HepG2 (cell line): ENCODE data around the gene PHACTR1. TPM values are rescaled to one million over a fixed set of nuclear protein-coding genes. Genes with fewer than 3 reads are reported as not detected.

ENCODE experiments used
- CBFB ChIP-seq: sonication (generic); formaldehyde crosslinking; IDR thresholded peaks from 2 replicates; pipeline ENCODE4 v1.4.0; 2020; ENCODE audit warnings: missing genetic modification reagents
- DNMT3B ChIP-seq: conservative IDR thresholded peaks from 2 replicates; pipeline ENCODE4 v1.6.1; 2016; ENCODE audit warnings: missing biosample characterization, control low read depth
- ELF1 ChIP-seq: sonication (generic); formaldehyde crosslinking; IDR thresholded peaks from 2 replicates; pipeline ENCODE4 v1.4.0; 2020; ENCODE audit warnings: missing genetic modification reagents
- FLYWCH1 ChIP-seq: sonication (generic); formaldehyde crosslinking; IDR thresholded peaks from 2 replicates; pipeline ENCODE4 v1.8.1; 2023; ENCODE audit warnings: mild to moderate bottlenecking, missing genetic modification reagents
- FOXP1 ChIP-seq, 2 experiments: fragments of 450-650 bp in 1 of 2; IDR thresholded peaks; 2 replicates each; pipeline ENCODE4 v1.6.1; 2017 to 2018; ENCODE audit warnings: antibody characterized with exemption in 1 of 2
- HOMEZ ChIP-seq: IDR thresholded peaks from 2 replicates; pipeline ENCODE4 v1.6.1; 2016; ENCODE audit warnings: low read depth
- HOXA9 ChIP-seq: sonication (generic); formaldehyde crosslinking; IDR thresholded peaks from 2 replicates; pipeline ENCODE4 v1.8.1; 2022; ENCODE audit warnings: missing genetic modification reagents, mild to moderate bottlenecking, moderate library complexity, borderline replicate concordance
- IKZF1 ChIP-seq: fragments of 450-650 bp; IDR thresholded peaks from 2 replicates; pipeline ENCODE4 v1.7.1; 2016
- NBN ChIP-seq: fragments of 450-650 bp; conservative IDR thresholded peaks from 2 replicates; pipeline ENCODE4 v1.6.1; 2017
- NFIC ChIP-seq: IDR thresholded peaks from 2 replicates; pipeline ENCODE4 v1.6.1; 2012; ENCODE audit warnings: mild to moderate bottlenecking, low read length, inconsistent platforms
- NONO ChIP-seq, 2 experiments: fragments of 450-650 bp in 1 of 2; sonication (generic) in 1 of 2; formaldehyde crosslinking in 1 of 2; IDR thresholded peaks in 1 of 2; conservative IDR thresholded peaks in 1 of 2; 2 replicates each; pipeline versions ENCODE4 v1.6.1 to v1.8.0; 2017 to 2022; ENCODE audit warnings: mild to moderate bottlenecking in 1 of 2, missing genetic modification reagents in 1 of 2, moderate library complexity in 1 of 2
- ONECUT2 ChIP-seq: sonication (generic); formaldehyde crosslinking; IDR thresholded peaks from 2 replicates; pipeline ENCODE4 v1.4.0; 2020; ENCODE audit warnings: missing genetic modification reagents
- PAWR ChIP-seq: sonication (generic); formaldehyde crosslinking; IDR thresholded peaks from 2 replicates; pipeline ENCODE4 v1.4.0; 2020; ENCODE audit warnings: missing genetic modification reagents, mild to moderate bottlenecking, borderline replicate concordance
- PAXIP1 ChIP-seq: sonication (generic); formaldehyde crosslinking; conservative IDR thresholded peaks from 2 replicates; pipeline ENCODE4 v1.4.0; 2020; ENCODE audit warnings: mild to moderate bottlenecking, missing genetic modification reagents, moderate library complexity
- POLR2G ChIP-seq: fragments of 200-400 bp; formaldehyde crosslinking; IDR thresholded peaks from 2 replicates; pipeline ENCODE4 v1.6.1; 2018; ENCODE audit warnings: mild to moderate bottlenecking, low read depth, low read length, moderate library complexity
- PTBP1 ChIP-seq: fragments of 200-400 bp; formaldehyde crosslinking; IDR thresholded peaks from 2 replicates; pipeline ENCODE4 v1.6.1; 2018; ENCODE audit warnings: low read length, low read depth; ENCODE audit not compliant: poor library complexity, severe bottlenecking
- RAD51 ChIP-seq: fragments of 450-650 bp; IDR thresholded peaks from 2 replicates; pipeline ENCODE4 v1.6.1; 2016; ENCODE audit warnings: borderline replicate concordance
- SIN3A ChIP-seq: IDR thresholded peaks from 2 replicates; pipeline ENCODE4 v1.6.1; 2011; ENCODE audit warnings: low read depth, mild to moderate bottlenecking, control low read depth, low read length, borderline replicate concordance
- SRSF1 ChIP-seq: fragments of 200-400 bp; formaldehyde crosslinking; optimal IDR thresholded peaks from 2 replicates; pipeline ENCODE3; 2017; ENCODE audit warnings: mild to moderate bottlenecking, low read depth, low read length, moderate library complexity
- SSRP1 ChIP-seq: IDR thresholded peaks from 2 replicates; pipeline ENCODE4 v1.6.1; 2016; ENCODE audit warnings: control low read depth
- TEAD3 ChIP-seq: optimal IDR thresholded peaks from 2 replicates; pipeline ENCODE3; 2016; ENCODE audit warnings: borderline replicate concordance
- TEF ChIP-seq: sonication (generic); formaldehyde crosslinking; IDR thresholded peaks from 2 replicates; pipeline ENCODE4 v1.5.0; 2020; ENCODE audit warnings: missing genetic modification reagents
- ZBTB7A ChIP-seq: sonication (generic); formaldehyde crosslinking; IDR thresholded peaks from 2 replicates; pipeline ENCODE4 v1.8.0; 2022; ENCODE audit warnings: mild to moderate bottlenecking, missing genetic modification reagents
- ZMYM3 ChIP-seq: sonication (generic); formaldehyde crosslinking; IDR thresholded peaks from 2 replicates; pipeline ENCODE4 v1.5.1; 2020; ENCODE audit warnings: mild to moderate bottlenecking, missing genetic modification reagents
- ZNF24 ChIP-seq: fragments of 450-650 bp; IDR thresholded peaks from 2 replicates; pipeline ENCODE4 v1.6.1; 2017; ENCODE audit warnings: antibody characterized with exemption, mild to moderate bottlenecking
- ZNF33A ChIP-seq: sonication (generic); formaldehyde crosslinking; IDR thresholded peaks from 2 replicates; pipeline ENCODE4 v1.5.1; 2020; ENCODE audit warnings: missing genetic modification reagents, mild to moderate bottlenecking, moderate library complexity, borderline replicate concordance
- ZNF382 ChIP-seq: sonication (generic); formaldehyde crosslinking; IDR thresholded peaks from 2 replicates; pipeline ENCODE4 v1.5.0; 2020; ENCODE audit warnings: missing genetic modification reagents, mild to moderate bottlenecking, borderline replicate concordance
- ZNF674 ChIP-seq: sonication (generic); formaldehyde crosslinking; IDR thresholded peaks from 2 replicates; pipeline ENCODE4 v1.5.0; 2020; ENCODE audit warnings: low read depth, mild to moderate bottlenecking, missing genetic modification reagents
- polyA plus RNA-seq, 8 experiments: library from polyadenylated mRNA; depleted of rRNA in 3 of 8; stranded (reverse) in 7 of 8; unstranded in 1 of 8; fragments of >200 nt; fragmentation: Illumina TruSeq in 4 of 8; extraction: Trizol in 4 of 8; gene quantifications; 2 replicates each; pipeline versions ENCODE4 v1.2.1 to v1.2.3, GENCODE V29; 2011 to 2016; ENCODE audit warnings: low read depth in 4 of 8, missing spikeins in 1 of 8, mixed read lengths in 1 of 8; ENCODE audit not compliant: insufficient read depth in 1 of 8
- total RNA-seq, 5 experiments: library from RNA; depleted of rRNA; stranded (reverse); fragments of >200 nt; fragmentation: Illumina TruSeq; extraction: Trizol; gene quantifications; 2 replicates each; pipeline ENCODE4 v1.2.3, GENCODE V29; 2016; ENCODE audit warnings: low read depth in 1 of 5

PHACTR1 gene
- total and polyA plus RNA-seq, 2 of the 13 experiments (the other 11 are each of a cell fraction or from before 2014, with no cell fraction given), result 0.09 TPM; not detected in 1

DNA sequence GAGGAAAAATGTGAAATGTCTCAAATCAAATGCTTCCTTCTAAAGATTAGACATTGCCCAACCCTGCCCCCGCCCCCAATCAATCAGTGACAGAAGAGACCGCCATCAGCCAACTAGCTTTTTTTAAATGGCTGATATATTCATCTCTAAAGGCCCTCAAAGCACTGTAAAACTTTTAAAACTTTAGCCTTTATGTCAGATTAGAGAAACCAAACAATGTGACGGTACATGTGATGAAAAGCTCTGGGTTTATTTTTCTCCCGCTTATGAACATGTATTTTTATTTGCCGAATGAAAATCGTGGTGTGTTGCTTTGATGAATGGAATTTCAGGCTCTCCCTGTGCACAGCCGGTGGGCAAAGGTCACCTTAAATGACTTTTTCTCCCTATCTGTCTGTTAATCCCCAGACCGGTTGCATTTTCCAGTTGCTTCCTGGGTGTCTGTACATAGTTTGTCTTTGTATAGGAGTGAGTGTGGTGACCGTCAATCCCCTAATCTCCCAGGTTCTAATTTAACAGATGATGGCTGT lies 573.3 kb downstream of the PHACTR1 start (continued):
- TF ChIP-seq NBN, result no peak
- TF ChIP-seq SIN3A, result 0 out of 2 replicates have a peak, but pooled peaks have one; percentile 27
- peak; percentile 51; the same call in 1 of the 2 replicates for TF ChIP-seq ELF1 (CRISPR knock-in tag)
- no peak for TF ChIP-seq TEF (CRISPR knock-in tag)
- no peak for TF ChIP-seq RAD51
- TF ChIP-seq IKZF1, result no peak
- TF ChIP-seq SSRP1, result no peak
- TF ChIP-seq NFIC, result peak; percentile 78
- TF ChIP-seq ZNF24, result no peak
- TF ChIP-seq CBFB (CRISPR knock-in tag), result no peak
- TF ChIP-seq SRSF1, result no peak
- peak; percentile 96 for TF ChIP-seq PAXIP1 (CRISPR knock-in tag)
- TF ChIP-seq ZNF674 (CRISPR knock-in tag), result no peak
- TF ChIP-seq PAWR (CRISPR knock-in tag), result no peak
- no peak for TF ChIP-seq POLR2G
- no peak for TF ChIP-seq NONO (IDR thresholded peaks at IDR 0.05)
- no peak for TF ChIP-seq NONO (CRISPR knock-in tag; conservative IDR thresholded peaks at IDR 0.05)
- TF ChIP-seq HOMEZ (CRISPR knock-in tag), result peak; percentile 81
- TF ChIP-seq ZNF33A (CRISPR knock-in tag), result peak; percentile 86; the same call in 1 of the 2 replicates
- TF ChIP-seq ZMYM3, result peak; percentile 16; the same call in 1 of the 2 replicates
- no peak for TF ChIP-seq ZBTB7A (CRISPR knock-in tag)
- TF ChIP-seq ONECUT2 (CRISPR knock-in tag), result peak; percentile 56; the same call in 1 of the 2 replicates
- TF ChIP-seq PTBP1, result no peak
- TF ChIP-seq HOXA9 (CRISPR knock-in tag), result no peak
- no peak for TF ChIP-seq DNMT3B
- no peak for TF ChIP-seq FOXP1 (IDR thresholded peaks at IDR 0.05)
- TF ChIP-seq FOXP1 (CRISPR knock-in tag; IDR thresholded peaks at IDR 0.05), result peak; percentile 80
- no peak for TF ChIP-seq ZNF382 (CRISPR knock-in tag)
- TF ChIP-seq FLYWCH1, result no peak
- TF ChIP-seq TEAD3, result peak; percentile 78
